ENCODE measurements around the gene DEAF1. TPM values are rescaled to one million over a fixed set of nuclear protein-coding genes. Genes with fewer than 3 reads are reported as not detected.

DEAF1 gene
- total RNA-seq, 1 experiment from 2014 or later: 33.9 TPM

DNA sequence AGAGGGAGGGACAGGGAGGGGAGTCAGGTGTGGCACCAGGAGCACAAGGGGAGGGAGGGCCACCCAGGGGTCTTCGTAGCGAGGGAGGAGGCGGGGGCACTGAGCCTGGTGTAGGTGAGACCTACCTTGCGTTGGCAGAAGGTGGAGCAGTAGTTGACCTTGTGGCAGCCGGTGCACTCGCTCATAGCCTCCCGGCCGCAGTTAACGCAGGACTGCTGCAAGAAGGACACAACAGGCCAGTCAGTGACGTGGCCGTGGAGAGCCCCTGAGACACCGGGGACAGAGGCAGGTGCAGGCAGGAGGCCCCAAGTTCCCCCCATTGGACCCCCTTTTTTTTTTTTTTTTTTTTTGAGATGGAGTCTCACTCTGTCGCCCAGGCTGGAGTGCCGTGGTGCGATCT is 41.2 kb downstream of the DEAF1 start:
- TF ChIP-seq POLR2AphosphoS5 (IDR thresholded peaks at IDR 0.05; ENCODE audit: low read depth, low read length): no peak
- TF ChIP-seq, protein P1, sequence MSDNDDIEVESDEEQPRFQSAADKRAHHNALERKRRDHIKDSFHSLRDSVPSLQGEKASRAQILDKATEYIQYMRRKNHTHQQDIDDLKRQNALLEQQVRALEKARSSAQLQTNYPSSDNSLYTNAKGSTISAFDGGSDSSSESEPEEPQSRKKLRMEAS (IDR thresholded peaks at IDR 0.05): no peak
- no peak for TF ChIP-seq ELF1 (IDR thresholded peaks at IDR 0.05; ENCODE audit: borderline replicate concordance, low read depth)
- TF ChIP-seq ATF3 (IDR thresholded peaks at IDR 0.05): no peak
- TF ChIP-seq SIN3A (IDR thresholded peaks at IDR 0.05; ENCODE audit: low read depth): no peak
- no peak for TF ChIP-seq SRF (IDR thresholded peaks at IDR 0.05; ENCODE audit: low read depth)
- no peak for TF ChIP-seq YY1 (IDR thresholded peaks at IDR 0.05; ENCODE audit: extremely low read depth, insufficient replicate concordance, low read depth, low read length)
- no peak for TF ChIP-seq TCF7L2 (IDR thresholded peaks at IDR 0.05; ENCODE audit: borderline replicate concordance, extremely low read depth, insufficient read depth, insufficient read length)
- no peak for TF ChIP-seq CEBPB (IDR thresholded peaks at IDR 0.05; ENCODE audit: low read depth)
- no peak for TF ChIP-seq ZFX (IDR thresholded peaks at IDR 0.05)
- TF ChIP-seq SP1 (IDR thresholded peaks at IDR 0.05; ENCODE audit: low read depth): no peak
- no peak for TF ChIP-seq FOSL1 (IDR thresholded peaks at IDR 0.05; ENCODE audit: low read depth)
- no peak for TF ChIP-seq CTCF (IDR thresholded peaks at IDR 0.05 in 2 of 3, conservative IDR thresholded peaks at IDR 0.05 in 1 of 3; ENCODE audit: borderline replicate concordance in 1 of 3, insufficient read depth in 1 of 3, low read depth in 2 of 3, low read length in 2 of 3)
- TF ChIP-seq, protein P2, sequence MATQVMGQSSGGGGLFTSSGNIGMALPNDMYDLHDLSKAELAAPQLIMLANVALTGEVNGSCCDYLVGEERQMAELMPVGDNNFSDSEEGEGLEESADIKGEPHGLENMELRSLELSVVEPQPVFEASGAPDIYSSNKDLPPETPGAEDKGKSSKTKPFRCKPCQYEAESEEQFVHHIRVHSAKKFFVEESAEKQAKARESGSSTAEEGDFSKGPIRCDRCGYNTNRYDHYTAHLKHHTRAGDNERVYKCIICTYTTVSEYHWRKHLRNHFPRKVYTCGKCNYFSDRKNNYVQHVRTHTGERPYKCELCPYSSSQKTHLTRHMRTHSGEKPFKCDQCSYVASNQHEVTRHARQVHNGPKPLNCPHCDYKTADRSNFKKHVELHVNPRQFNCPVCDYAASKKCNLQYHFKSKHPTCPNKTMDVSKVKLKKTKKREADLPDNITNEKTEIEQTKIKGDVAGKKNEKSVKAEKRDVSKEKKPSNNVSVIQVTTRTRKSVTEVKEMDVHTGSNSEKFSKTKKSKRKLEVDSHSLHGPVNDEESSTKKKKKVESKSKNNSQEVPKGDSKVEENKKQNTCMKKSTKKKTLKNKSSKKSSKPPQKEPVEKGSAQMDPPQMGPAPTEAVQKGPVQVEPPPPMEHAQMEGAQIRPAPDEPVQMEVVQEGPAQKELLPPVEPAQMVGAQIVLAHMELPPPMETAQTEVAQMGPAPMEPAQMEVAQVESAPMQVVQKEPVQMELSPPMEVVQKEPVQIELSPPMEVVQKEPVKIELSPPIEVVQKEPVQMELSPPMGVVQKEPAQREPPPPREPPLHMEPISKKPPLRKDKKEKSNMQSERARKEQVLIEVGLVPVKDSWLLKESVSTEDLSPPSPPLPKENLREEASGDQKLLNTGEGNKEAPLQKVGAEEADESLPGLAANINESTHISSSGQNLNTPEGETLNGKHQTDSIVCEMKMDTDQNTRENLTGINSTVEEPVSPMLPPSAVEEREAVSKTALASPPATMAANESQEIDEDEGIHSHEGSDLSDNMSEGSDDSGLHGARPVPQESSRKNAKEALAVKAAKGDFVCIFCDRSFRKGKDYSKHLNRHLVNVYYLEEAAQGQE (IDR thresholded peaks at IDR 0.05; ENCODE audit: low read depth): no peak
- no peak for TF ChIP-seq RAD21 (IDR thresholded peaks at IDR 0.05; ENCODE audit: low read depth)
- TF ChIP-seq, protein P3, sequence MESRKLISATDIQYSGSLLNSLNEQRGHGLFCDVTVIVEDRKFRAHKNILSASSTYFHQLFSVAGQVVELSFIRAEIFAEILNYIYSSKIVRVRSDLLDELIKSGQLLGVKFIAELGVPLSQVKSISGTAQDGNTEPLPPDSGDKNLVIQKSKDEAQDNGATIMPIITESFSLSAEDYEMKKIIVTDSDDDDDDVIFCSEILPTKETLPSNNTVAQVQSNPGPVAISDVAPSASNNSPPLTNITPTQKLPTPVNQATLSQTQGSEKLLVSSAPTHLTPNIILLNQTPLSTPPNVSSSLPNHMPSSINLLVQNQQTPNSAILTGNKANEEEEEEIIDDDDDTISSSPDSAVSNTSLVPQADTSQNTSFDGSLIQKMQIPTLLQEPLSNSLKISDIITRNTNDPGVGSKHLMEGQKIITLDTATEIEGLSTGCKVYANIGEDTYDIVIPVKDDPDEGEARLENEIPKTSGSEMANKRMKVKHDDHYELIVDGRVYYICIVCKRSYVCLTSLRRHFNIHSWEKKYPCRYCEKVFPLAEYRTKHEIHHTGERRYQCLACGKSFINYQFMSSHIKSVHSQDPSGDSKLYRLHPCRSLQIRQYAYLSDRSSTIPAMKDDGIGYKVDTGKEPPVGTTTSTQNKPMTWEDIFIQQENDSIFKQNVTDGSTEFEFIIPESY (IDR thresholded peaks at IDR 0.05; ENCODE audit: extremely low read depth, insufficient replicate concordance, low read length): no peak
- TF ChIP-seq POLR2A (IDR thresholded peaks at IDR 0.05; ENCODE audit: borderline replicate concordance, extremely low read depth, insufficient read depth, insufficient read length): no peak
- TF ChIP-seq JUND (IDR thresholded peaks at IDR 0.05): no peak
- no peak for TF ChIP-seq EGR1 (IDR thresholded peaks at IDR 0.05; ENCODE audit: low read depth)
- no peak for TF ChIP-seq EZH2 (IDR thresholded peaks at IDR 0.05)
- H3K9ac ChIP-seq (ENCODE audit: low read length): no peak overlapping the region
- H3K27me3 ChIP-seq (ENCODE audit: insufficient read depth, low read length): no peaks in the 10 kb centered on the region
- H3K9me2 ChIP-seq (ENCODE audit: insufficient read depth): no peaks in the 10 kb centered on the region
- CTCF ChIA-PET: no interaction called here
- POLR2A ChIA-PET: no interaction called here
- no peak overlapping the region for H2AFZ ChIP-seq (ENCODE audit: low read depth, low read length, poor library complexity, severe bottlenecking)
- no peaks in the 10 kb centered on the region for H3K9me3 ChIP-seq (ENCODE audit: control insufficient read depth in 1 of 2, insufficient read depth in 1 of 2, low read depth in 1 of 2, low read length in 2 of 2)
- no peaks in the 10 kb centered on the region for H3K4me1 ChIP-seq (ENCODE audit: control insufficient read depth in 1 of 2, insufficient read depth in 2 of 2, low read length in 2 of 2)
- intact Hi-C loops (cut with micrococcal nuclease): no loop called here
- H3K79me2 ChIP-seq (ENCODE audit: insufficient read depth, low read length): no peaks in the 10 kb centered on the region
- no peak for ATAC-seq
- H3K4me2 ChIP-seq (ENCODE audit: low read length): no peak overlapping the region
- no TSS peak for BruUV-seq (replicated peaks)
- RAD21 ChIA-PET (ENCODE audit: low non-redundant PET in 1 of 2, low total read pairs in 2 of 2, uncharacterized antibody in 2 of 2, unreplicated experiment in 2 of 2): no interaction called here
- H3K27ac ChIP-seq (ENCODE audit: low read depth, low read length): no peak overlapping the region
- H3K36me3 ChIP-seq (ENCODE audit: control insufficient read depth in 1 of 2, insufficient read depth in 2 of 2, low read length in 2 of 2): no peaks in the 10 kb centered on the region
- no peak for DNase-seq (ENCODE audit: low read depth, low spot score)
- H3K4me3 ChIP-seq (replicated peaks in 1 of 2; ENCODE audit: low read depth in 1 of 2, low read length in 2 of 2): no peak overlapping the region
- no peaks in the 10 kb centered on the region for H4K20me1 ChIP-seq (ENCODE audit: insufficient read depth)

Measured in HCT116 (cell line).